Embryonic facial prominence (tissue), 1 donor: Measurements from ENCODE around the gene TNIK.

Source experiments
- DNase-seq: peaks from one replicate; pipeline ENCODE4 v3.0.0-alpha.2; 2016; ENCODE audit errors: extremely low spot score

Gene TNIK

GRCh38 chr3:171362575-171362974, 97.6 kb downstream of the TNIK start:
- no peak for DNase-seq

- DNase-seq = no peak
Measured at GRCh38 chr3:171358881-171359198, 101.4 kb downstream of the TNIK start.

GRCh38 chr3:171358181-171358880, 101.9 kb downstream of the TNIK start:
- DNase-seq = no peak

- no peak for DNase-seq
Measured at GRCh38 chr3:171357721-171358120, 102.5 kb downstream of the TNIK start.

GRCh38 chr3:171356251-171356650, 104.0 kb downstream of the TNIK start:
- no peak for DNase-seq

GRCh38 chr3:171354706-171355582, 105.3 kb downstream of the TNIK start:
- DNase-seq = no peak

- no peak for DNase-seq
Measured at GRCh38 chr3:171354049-171354705, 106.0 kb downstream of the TNIK start.

GRCh38 chr3:171353423-171353822, 106.8 kb downstream of the TNIK start:
- DNase-seq = no peak

- DNase-seq = no peak
Measured at GRCh38 chr3:171352387-171352935, 107.7 kb downstream of the TNIK start.

GRCh38 chr3:171351676-171352075, 108.5 kb downstream of the TNIK start:
- no peak for DNase-seq

GRCh38 chr3:171350364-171350763, 109.8 kb downstream of the TNIK start:
- DNase-seq = no peak

- DNase-seq = no peak
Measured at GRCh38 chr3:171349392-171349791, 110.8 kb downstream of the TNIK start.

GRCh38 chr3:171348121-171348520, 112.1 kb downstream of the TNIK start:
- DNase-seq = peak; percentile 28

GRCh38 chr3:171347301-171348039, 112.7 kb downstream of the TNIK start:
- DNase-seq = no peak

- DNase-seq = no peak
Measured at GRCh38 chr3:171346582-171347300, 113.5 kb downstream of the TNIK start.

- DNase-seq = no peak
Measured at GRCh38 chr3:171346019-171346418, 114.2 kb downstream of the TNIK start.

- DNase-seq = no peak
Measured at GRCh38 chr3:171345107-171345843, 114.9 kb downstream of the TNIK start.

- DNase-seq = no peak
Measured at GRCh38 chr3:171343693-171344092, 116.5 kb downstream of the TNIK start.

GRCh38 chr3:171342783-171343420, 117.3 kb downstream of the TNIK start:
- no peak for DNase-seq

GRCh38 chr3:171342200-171342599, 118.0 kb downstream of the TNIK start:
- no peak for DNase-seq
